CD4-positive, alpha-beta T cell (primary cell): Measurements from ENCODE around the gene SUCLG2. TPM values are rescaled to one million over a fixed set of nuclear protein-coding genes. Genes with fewer than 3 reads are reported as not detected.

Source experiments
- ATAC-seq: fragments of 200-7000 bp; cut with Tn5 transposase; one replicate; pipeline ENCODE4 v1.10.0; 2022; ENCODE audit warnings: mild to moderate bottlenecking; ENCODE audit not compliant: poor library complexity
- CTCF ChIA-PET: fragments of 350-600 bp; sonication (Branson Sonifier 250); formaldehyde crosslinking; loops from one replicate; lab custom pipeline; 2021; ENCODE audit warnings: antibody characterized with exemption, inconsistent platforms; lab: Charles Lee
- POLR2A ChIA-PET: fragments of 350-600 bp; sonication (Branson Sonifier 250); formaldehyde crosslinking; loops from one replicate; lab custom pipeline; 2021; ENCODE audit warnings: antibody characterized with exemption, inconsistent platforms; lab: Charles Lee
- DNase-seq, 14 experiments: peaks; one replicate each; pipeline ENCODE4 v3.0.0-alpha.2; 2013 to 2020; ENCODE audit warnings: mixed read lengths in 2 of 14
- H3K27ac ChIP-seq, 2 donors: one replicate each; pipeline versions ENCODE4 v1.5.1 to v1.7.0; 2013; ENCODE audit warnings: low read length in 2 of 2, low read depth in 1 of 2, mild to moderate bottlenecking in 1 of 2
- H3K27me3 ChIP-seq, 2 experiments: 1 replicate in 1 of 2; 2 replicates in 1 of 2; pipeline versions ENCODE4 v1.6.1 to v1.7.0; 2013; ENCODE audit warnings: low read length in 2 of 2, control low read depth in 1 of 2, mild to moderate bottlenecking in 1 of 2, moderate library complexity in 1 of 2; ENCODE audit not compliant: insufficient read depth in 2 of 2, control insufficient read depth in 1 of 2
- H3K36me3 ChIP-seq: one replicate; pipeline ENCODE4 v1.6.1; 2013; ENCODE audit warnings: low read length, control low read depth; ENCODE audit not compliant: insufficient read depth
- H3K4me1 ChIP-seq: one replicate; pipeline ENCODE4 v1.6.1; 2013; ENCODE audit warnings: low read length, control low read depth; ENCODE audit not compliant: insufficient read depth
- H3K4me3 ChIP-seq: one replicate; pipeline ENCODE4 v1.5.1; 2013; ENCODE audit warnings: mild to moderate bottlenecking, low read length, moderate library complexity
- H3K9me3 ChIP-seq, 2 experiments: 1 replicate in 1 of 2; 2 replicates in 1 of 2; pipeline versions ENCODE4 v1.6.1 to v1.7.0; 2013; ENCODE audit warnings: low read length in 2 of 2, mild to moderate bottlenecking in 2 of 2, control low read depth in 1 of 2, moderate library complexity in 1 of 2; ENCODE audit not compliant: control insufficient read depth in 1 of 2, insufficient read depth in 1 of 2
- H3K27ac Mint-ChIP-seq: one replicate; pipeline ENCODE4 v1.8.0; 2020; ENCODE audit warnings: mixed read lengths
- H3K27me3 Mint-ChIP-seq: one replicate; pipeline ENCODE4 v1.8.0; 2021; ENCODE audit warnings: mixed read lengths
- H3K36me3 Mint-ChIP-seq: one replicate; pipeline ENCODE4 v1.8.0; 2021; ENCODE audit warnings: low read depth, mixed read lengths
- H3K4me1 Mint-ChIP-seq: one replicate; pipeline ENCODE4 v1.8.0; 2021; ENCODE audit warnings: low read depth, mixed read lengths
- H3K4me3 Mint-ChIP-seq: one replicate; pipeline ENCODE4 v1.8.0; 2020; ENCODE audit warnings: mild to moderate bottlenecking, mixed read lengths
- H3K9me3 Mint-ChIP-seq: one replicate; pipeline ENCODE4 v1.8.0; 2020; ENCODE audit warnings: mixed read lengths
- intact Hi-C, 2 experiments: fragments of 100-400 bp; cut with DNase I in 1 of 2; cut with micrococcal nuclease in 1 of 2; formaldehyde crosslinking; loops; one replicate each; pipeline versions ENCODE4 v1.15.1 to v1.9.0; 2023 to 2025; cut with DNase I, micrococcal nuclease
- total RNA-seq, 174 experiments: library from RNA in 2 of 174; stranded (reverse) in 2 of 174; gene quantifications; one replicate each; pipeline ENCODE4 v1.2.3 and lab custom pipeline; 2021 to 2026
- TF ChIP-seq, protein P1 (sequence below): fragments of 200-600 bp; IDR thresholded peaks from one replicate; pipeline ENCODE4 v1.8.0; 2022; ENCODE audit warnings: antibody characterized with exemption, mild to moderate bottlenecking

SUCLG2 gene
- total RNA-seq, 2 experiments from 2014 or later = 51.7 to 52.4 TPM

DNA sequence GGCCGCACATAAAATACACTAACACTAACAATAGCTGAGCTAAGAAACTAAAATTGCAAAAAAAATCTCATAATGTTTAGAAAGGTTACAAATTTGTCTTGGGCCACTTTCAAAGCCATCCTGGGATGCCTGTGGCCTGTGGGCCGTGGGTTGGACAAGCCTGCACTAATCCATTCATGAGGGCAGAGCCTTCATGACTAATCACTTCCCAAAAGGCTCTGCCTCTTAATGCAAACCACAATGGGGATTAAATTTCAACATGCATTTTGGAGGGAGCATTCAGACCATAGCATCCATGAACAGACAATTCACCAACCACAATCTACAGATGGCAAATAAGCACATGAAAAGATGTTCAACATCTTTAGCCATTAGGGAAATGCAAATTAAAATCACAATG lies 128.2 kb downstream of the SUCLG2 start:
- H3K4me1 Mint-ChIP-seq = peaks cover 8% of the 10 kb centered on the region
- H3K27me3 Mint-ChIP-seq = no peaks in the 10 kb centered on the region
- H3K36me3 Mint-ChIP-seq = peaks cover 83% of the 10 kb centered on the region
- Histone ChIP-seq H3K27ac (no peak overlapping the region), H3K4me1 (no peaks in the 10 kb centered on the region), H3K4me3 (no peak overlapping the region), H3K9me3 (no peaks in the 10 kb centered on the region), H3K27me3 (no peaks in the 10 kb centered on the region), H3K36me3 (peaks cover 30% of the 10 kb centered on the region)
- ATAC-seq (no peak), DNase-seq (no peak)
- H3K27ac Mint-ChIP-seq = no peak overlapping the region
- no peaks in the 10 kb centered on the region for H3K9me3 Mint-ChIP-seq
- TF ChIP-seq, protein P1, sequence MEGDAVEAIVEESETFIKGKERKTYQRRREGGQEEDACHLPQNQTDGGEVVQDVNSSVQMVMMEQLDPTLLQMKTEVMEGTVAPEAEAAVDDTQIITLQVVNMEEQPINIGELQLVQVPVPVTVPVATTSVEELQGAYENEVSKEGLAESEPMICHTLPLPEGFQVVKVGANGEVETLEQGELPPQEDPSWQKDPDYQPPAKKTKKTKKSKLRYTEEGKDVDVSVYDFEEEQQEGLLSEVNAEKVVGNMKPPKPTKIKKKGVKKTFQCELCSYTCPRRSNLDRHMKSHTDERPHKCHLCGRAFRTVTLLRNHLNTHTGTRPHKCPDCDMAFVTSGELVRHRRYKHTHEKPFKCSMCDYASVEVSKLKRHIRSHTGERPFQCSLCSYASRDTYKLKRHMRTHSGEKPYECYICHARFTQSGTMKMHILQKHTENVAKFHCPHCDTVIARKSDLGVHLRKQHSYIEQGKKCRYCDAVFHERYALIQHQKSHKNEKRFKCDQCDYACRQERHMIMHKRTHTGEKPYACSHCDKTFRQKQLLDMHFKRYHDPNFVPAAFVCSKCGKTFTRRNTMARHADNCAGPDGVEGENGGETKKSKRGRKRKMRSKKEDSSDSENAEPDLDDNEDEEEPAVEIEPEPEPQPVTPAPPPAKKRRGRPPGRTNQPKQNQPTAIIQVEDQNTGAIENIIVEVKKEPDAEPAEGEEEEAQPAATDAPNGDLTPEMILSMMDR = no peak
- CTCF ChIA-PET = no interaction called here
- intact Hi-C loops = no loop called here
- H3K4me3 Mint-ChIP-seq = no peak overlapping the region
- POLR2A ChIA-PET = no interaction called here

DNA sequence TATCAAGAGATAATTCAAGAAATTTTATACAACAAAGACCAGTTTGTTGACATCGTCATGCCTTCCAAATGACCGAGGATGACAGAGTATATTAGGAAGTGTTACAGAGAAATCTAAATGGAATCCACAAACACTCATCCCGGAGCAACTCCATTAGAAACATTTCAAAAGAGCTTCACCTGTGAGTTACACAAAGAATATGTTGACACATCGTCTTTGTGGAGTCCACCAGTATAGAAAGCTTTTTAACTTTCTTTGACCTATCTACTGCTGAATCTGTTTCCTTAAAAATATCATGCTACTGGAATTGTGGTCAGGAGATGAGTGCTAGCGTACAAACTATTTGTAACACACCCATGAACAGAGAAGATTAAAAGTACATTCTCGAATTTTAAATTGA lies 130.4 kb downstream of the SUCLG2 start:
- Histone ChIP-seq H3K36me3 (peaks cover 51% of the 10 kb centered on the region), H3K9me3 (no peaks in the 10 kb centered on the region), H3K4me3 (no peak overlapping the region), H3K27ac (no peak overlapping the region), H3K4me1 (no peaks in the 10 kb centered on the region), H3K27me3 (no peaks in the 10 kb centered on the region)
- TF ChIP-seq, protein P1 = no peak
- no peaks in the 10 kb centered on the region for H3K9me3 Mint-ChIP-seq
- H3K4me1 Mint-ChIP-seq = peaks cover 6% of the 10 kb centered on the region
- H3K27me3 Mint-ChIP-seq = no peaks in the 10 kb centered on the region
- no peak overlapping the region for H3K27ac Mint-ChIP-seq
- no peak overlapping the region for H3K4me3 Mint-ChIP-seq
- H3K36me3 Mint-ChIP-seq = peaks cover 86% of the 10 kb centered on the region
- DNase-seq (no peak), ATAC-seq (no peak)
- intact Hi-C loops = no loop called here
- POLR2A ChIA-PET = no interaction called here
- CTCF ChIA-PET = no interaction called here

DNA sequence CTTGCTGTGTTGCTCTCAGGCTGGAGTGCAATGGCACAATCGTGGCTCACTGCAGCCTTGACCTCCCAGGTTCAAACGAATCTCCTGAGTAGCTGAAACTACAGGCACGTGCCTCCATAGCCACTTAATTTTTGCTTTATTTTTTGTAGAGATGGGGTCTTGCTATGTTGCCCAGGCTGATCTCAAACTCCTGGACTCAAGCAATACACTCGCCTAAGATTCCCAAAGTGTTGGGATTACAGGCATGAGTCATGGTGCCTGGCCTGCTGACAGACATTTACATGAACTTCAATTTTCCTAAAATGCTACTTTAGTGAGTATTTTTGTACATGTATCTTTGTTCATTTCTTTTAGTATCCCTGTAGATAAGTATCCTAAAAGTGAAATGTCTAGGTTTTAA lies 132.3 kb downstream of the SUCLG2 start:
- H3K4me1 Mint-ChIP-seq = no peaks in the 10 kb centered on the region
- ATAC-seq (no peak), DNase-seq (no peak)
- peaks cover 86% of the 10 kb centered on the region for H3K36me3 Mint-ChIP-seq
- Histone ChIP-seq H3K27me3 (no peaks in the 10 kb centered on the region), H3K4me1 (no peaks in the 10 kb centered on the region), H3K4me3 (no peak overlapping the region), H3K27ac (no peak overlapping the region), H3K36me3 (peaks cover 57% of the 10 kb centered on the region), H3K9me3 (no peaks in the 10 kb centered on the region)
- H3K27ac Mint-ChIP-seq = no peak overlapping the region
- CTCF ChIA-PET = no interaction called here
- H3K27me3 Mint-ChIP-seq = no peaks in the 10 kb centered on the region
- POLR2A ChIA-PET = no interaction called here
- TF ChIP-seq, protein P1 = no peak
- no peaks in the 10 kb centered on the region for H3K9me3 Mint-ChIP-seq
- intact Hi-C loops = no loop called here
- no peak overlapping the region for H3K4me3 Mint-ChIP-seq
